ENCODE data around the gene RERE.

- TF ChIP-seq CTCF (IDR thresholded peaks at IDR 0.05; ENCODE audit: insufficient read depth, low read length, poor library complexity, severe bottlenecking) (no peak), EZH2phosphoT487 (conservative IDR thresholded peaks at IDR 0.05; ENCODE audit: low read length) (no peak)
These were observed 433.4 kb downstream of the RERE start for GRCh38 chr1:8384088-8384487.

Measured in SU-DHL-6 (cell line).